ENCODE results near the gene DBNDD2.

DBNDD2 gene

DNA sequence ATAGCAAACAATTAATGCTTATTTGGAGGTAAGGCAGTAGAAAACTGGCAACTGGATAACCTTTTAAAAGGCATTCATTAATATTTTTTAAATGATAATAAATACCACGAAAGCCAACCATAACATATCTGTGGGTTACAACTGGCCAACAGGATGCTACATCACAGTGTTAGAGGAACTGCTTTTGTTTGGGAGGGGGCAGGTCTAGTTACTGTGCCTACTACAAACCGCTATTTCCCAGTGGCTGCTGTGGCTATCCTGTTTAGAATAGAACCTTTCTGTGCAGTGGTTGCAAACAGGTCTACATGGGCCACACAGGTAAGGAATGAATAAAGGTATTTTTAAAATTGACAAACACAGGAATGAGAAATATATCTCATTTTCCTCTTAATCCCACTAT, 8.8 kb downstream of the DBNDD2 start:
- no peak for DNase-seq (ENCODE audit: low read depth)

DNA sequence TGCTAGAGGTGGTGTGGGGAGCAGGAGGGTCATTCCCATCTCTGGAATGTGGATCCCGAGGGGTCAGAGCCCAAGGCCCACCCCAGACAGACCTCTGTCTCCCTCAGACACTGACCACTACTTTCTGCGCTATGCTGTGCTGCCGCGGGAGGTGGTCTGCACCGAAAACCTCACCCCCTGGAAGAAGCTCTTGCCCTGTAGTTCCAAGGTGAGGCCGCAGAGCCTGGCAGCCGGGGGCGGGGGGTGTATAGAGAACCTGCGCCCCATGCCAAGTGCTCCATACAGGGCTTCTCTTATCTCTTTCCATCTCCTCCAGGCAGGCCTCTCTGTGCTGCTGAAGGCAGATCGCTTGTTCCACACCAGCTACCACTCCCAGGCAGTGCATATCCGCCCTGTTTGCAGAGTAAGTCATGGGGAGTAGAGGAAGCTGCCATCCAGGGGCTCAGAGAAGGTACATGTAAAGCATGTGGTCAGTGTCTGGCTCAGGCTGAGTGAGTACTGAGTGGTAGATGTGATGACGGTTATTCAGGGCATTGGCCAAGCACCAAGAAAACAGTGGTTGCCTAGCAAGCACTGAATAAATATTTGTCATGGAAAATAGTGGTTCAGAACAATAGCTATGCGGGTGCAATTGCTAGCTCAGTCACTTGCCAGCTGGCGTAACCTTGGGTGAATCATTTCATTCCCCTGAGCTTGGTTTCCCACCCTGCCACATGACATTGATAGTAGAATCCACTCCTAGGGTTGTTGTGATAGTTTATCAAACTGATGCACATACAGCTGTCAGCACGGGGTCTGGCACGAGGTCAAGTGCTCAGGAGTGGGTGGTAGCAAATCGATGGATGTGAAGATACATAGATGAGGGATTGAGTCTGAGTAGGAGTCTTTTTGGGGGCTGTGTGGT, 11.4 kb downstream of the DBNDD2 start:
- DNase-seq (ENCODE audit: low read depth), result no peak

DNA sequence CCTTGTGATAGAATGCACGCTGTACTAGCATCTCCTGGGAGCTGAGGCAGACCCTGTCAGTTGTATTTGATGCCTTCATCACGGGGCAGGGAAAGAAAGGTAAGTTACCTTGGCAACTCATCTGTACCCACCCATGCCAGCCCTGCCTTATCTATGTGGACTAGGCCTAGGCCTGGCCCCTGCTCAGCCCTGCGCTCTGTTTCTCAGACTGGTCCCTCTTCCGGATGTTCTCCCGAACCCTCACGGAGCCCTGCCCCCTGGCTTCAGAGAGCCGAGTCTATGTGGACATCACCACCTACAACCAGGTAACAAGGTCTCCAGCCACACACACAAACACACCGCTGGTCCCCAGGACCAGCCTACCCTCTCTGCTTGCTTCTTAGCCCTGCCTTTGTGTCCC, 12.0 kb downstream of the DBNDD2 start:
- DNase-seq (ENCODE audit: low read depth), result no peak

DNA sequence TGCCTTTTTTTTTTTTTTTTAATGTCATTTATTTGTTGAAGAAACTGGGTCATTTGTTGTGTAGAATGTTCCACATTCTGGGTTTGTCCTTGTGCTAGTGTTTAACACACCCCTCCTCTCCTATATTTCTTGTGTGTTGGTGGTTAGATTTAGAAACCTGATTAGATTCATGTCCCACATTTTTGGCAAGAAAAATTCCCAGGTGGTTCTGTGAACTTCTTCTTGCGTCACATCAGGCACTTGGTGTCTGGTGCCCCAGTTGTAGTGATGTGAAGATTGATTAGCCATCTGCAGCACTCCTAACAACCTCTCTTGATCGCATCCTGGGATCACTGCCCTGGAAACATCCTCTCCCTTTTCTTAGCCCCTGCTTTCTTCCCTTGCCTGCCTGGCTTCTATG, 15.6 kb downstream of the DBNDD2 start:
- no peak for DNase-seq (ENCODE audit: low read depth)

DNA sequence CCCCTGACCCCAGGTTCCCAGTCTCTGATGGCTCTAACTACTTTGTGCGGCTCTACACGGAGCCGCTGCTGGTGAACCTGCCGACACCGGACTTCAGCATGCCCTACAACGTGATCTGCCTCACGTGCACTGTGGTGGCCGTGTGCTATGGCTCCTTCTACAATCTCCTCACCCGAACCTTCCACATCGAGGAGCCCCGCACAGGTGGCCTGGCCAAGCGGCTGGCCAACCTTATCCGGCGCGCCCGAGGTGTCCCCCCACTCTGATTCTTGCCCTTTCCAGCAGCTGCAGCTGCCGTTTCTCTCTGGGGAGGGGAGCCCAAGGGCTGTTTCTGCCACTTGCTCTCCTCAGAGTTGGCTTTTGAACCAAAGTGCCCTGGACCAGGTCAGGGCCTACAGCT, 17.5 kb downstream of the DBNDD2 start:
- no peak for DNase-seq (ENCODE audit: low read depth)

DNA sequence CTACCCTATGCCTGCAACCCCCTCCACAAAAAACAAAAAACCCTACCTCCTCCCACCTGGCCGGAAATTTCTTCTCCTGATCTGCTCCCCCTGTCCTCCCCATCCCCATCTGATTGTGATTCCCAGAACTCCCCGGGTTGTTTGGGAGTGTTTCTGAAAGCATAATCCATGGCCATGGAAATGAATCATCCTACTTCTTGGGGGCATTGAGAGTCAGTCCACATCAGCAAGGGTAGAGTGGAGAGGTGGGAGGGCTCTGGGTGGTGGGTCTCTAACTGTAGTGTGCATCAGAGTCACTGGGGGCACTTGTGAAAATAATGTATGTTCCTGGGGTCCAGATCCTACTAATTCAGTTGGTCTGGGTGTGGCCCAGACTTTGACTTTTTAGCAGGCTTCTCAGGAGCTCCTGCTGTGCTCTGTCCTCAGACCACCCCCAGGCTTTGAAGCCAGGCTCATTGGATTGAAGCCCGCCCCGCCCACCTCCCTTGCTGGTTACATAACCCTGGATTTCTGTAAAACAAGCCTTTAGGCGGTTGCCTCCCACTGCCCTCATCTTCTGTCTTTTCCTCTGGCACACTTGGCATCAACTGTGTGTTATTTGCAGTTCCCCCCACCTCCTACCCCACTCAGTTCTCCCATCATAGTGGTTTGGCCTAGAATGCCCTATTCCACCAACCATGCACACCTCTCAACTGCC, 18.4 kb downstream of the DBNDD2 start:
- no peak for DNase-seq (ENCODE audit: low read depth)

DNA sequence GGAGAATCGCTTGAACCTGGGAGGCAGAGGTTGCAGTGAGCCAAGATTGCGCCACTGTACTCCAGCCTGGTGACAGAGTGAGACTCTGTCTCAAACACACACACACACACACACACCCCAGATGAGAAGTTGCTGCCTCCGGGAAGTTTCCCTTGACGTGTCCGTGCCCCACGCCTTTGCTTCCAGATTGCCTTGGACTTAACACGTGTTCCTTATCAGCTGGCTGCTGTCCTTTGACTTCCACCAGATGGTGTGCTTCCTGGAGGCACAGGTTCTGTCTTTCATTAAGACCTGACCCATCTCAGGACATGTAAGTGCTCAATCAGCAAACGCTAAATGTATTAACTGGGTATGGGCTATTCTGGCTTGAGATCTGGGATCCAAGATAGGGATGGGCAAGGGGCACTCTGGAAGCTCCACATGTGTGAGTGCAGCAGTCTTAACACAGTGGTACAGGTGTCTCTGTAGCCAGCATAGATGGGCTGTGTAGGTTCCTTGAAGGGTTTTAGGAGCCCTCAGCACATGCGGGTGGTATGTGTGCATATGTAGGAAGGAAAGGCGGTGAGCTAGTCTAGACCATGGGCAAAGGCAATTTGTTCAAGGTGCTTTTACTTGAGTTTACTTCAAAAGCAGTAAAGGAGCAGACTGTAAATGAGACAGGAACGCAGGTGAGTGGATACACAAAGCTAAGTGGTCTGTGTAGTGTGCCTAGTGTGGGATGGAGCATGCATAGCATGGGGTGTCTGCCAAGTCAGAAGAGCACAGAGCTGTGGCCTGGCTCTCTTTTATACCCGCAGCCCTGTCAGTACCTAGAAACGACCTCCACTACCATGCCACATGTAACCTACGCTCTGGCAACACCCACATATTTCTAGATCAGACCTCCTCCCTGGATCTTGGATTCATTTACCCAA, 19.4 kb downstream of the DBNDD2 start:
- no peak for DNase-seq (ENCODE audit: low read depth)

DNA sequence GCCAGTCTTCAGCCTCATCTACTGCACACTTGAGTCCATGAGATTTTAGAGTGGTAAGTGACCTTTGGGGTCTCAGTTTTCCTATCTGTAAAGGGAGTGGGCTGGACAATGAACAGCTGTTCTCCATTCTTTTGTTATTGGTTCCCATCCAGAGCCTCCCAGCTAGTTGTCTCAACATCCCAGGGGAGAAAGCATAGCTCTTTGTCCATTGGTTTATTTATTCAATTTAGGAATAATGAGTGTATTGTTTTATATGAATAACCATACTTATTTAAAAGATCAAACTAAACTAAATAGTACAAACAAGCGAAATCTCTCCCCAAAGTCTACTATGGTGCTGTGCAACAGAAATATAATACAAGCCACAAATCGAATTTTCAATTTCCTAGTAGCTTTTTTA, 21.5 kb downstream of the DBNDD2 start:
- no peak for DNase-seq (ENCODE audit: low read depth)

DNA sequence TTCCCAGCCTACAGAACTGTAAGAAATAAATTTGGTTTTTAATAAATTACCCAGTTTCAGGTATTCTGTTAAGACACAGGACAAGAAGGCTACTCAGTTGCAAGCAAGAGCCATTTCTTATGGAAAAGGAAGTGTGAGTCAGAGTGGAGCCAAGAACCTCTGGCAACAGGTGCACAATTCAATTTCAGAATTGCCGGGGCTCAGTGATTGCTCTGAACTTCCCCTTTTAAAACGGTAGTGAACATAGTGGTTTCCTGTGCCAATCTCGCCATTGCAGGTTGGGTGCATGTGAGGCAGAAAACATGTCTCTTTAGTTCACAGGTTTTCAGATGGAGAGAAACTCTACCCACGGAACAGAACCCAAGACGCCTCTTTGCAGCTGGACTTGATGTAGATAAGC, 24.2 kb downstream of the DBNDD2 start:
- no peak for DNase-seq (ENCODE audit: low read depth)

DNA sequence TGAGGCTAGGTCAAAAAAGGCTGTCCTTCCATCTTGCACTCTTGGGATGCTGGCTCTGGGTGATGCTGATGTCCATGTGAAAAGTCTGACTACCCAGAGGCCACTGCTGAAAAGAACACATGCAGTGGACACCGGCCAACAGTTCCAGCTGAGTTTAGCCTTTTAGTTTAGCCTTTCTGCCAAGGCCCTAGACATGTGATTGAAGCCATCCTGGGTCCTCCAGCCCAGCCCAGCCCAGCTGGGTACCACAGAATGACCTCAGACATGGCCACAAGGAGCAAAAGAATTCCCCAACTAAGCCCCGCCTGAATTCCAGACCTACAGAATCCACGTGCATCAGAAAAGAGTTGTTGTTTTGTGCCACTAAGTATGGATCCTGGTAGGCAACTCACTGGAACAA, 25.2 kb downstream of the DBNDD2 start:
- no peak for DNase-seq (ENCODE audit: low read depth)

DNA sequence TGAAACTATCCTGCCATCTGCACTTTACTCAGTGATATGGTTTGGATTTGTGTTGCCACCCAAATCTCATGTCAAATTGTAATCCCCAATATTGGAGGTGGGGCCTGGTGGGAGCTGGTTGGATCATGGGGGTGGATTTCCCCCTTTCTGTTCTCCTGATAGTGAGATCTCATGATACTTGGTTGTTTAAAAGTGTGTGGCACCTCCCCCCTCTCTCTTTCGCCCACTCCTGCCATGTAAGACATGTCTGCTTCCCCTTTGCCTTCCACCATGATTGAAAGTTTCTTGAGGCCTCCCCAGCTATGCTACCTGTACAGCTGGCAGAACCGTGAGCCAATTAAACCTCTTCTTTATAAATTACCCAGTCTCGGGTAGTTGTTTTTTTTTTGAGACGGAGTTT, 25.9 kb downstream of the DBNDD2 start:
- DNase-seq (ENCODE audit: low read depth), result no peak

DNA sequence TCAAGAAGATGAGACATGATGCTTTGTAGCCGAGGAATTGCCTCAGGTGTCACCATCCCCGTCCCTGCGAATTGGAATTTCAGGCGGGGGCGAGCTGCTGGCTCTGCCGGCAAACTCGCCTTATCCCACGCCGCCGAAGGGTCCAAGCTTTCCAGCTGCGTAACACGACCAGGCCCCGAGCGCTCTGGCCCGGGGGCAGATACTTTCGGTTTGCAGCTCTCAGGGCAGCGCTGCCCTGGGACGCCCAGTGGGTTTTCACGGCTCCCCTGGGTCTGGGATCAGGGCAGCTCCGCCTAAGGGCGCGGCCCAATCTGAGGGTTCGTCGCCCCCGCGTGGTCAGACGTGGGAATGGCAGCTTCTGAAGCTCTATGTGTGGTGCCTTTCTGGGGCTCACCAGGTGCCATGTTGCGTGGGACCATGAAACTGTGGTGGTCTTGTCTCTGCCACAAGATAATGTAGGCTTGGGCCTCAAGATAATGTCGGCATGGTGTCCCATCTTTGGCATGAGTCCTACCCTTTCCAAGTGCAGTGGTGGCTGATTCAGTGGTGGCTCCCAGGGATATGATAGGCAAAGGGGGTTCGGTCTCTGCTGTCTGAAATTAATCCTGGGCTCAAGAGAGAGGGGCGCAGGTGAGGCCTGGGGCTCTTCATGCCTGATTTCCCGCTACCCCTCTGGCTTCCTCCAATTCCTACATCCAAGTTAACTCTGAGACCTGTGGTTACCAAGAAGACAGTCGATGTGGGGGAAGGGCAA, 28.8 kb downstream of the DBNDD2 start:
- DNase-seq (ENCODE audit: low read depth), result peak; percentile 62

DNA sequence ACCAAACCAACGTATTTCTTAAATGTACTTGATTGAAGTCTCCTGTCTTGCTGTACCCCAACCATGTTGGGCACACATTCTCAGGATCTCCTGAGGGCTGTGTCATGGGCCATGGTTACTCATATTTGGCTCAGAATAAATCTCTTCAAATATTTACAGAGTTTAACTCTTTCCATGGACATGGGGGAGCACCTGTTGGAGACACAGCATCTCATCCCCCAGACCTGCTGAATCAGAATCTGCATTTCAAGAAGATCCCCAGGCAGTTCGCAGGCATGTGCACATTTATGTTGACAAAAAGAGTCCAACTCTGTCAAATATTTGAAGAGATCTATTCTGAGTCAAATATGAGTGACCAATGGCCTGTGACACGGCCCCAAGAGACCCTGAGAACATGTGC, 32.3 kb downstream of the DBNDD2 start:
- no peak for DNase-seq (ENCODE audit: low read depth)

DNA sequence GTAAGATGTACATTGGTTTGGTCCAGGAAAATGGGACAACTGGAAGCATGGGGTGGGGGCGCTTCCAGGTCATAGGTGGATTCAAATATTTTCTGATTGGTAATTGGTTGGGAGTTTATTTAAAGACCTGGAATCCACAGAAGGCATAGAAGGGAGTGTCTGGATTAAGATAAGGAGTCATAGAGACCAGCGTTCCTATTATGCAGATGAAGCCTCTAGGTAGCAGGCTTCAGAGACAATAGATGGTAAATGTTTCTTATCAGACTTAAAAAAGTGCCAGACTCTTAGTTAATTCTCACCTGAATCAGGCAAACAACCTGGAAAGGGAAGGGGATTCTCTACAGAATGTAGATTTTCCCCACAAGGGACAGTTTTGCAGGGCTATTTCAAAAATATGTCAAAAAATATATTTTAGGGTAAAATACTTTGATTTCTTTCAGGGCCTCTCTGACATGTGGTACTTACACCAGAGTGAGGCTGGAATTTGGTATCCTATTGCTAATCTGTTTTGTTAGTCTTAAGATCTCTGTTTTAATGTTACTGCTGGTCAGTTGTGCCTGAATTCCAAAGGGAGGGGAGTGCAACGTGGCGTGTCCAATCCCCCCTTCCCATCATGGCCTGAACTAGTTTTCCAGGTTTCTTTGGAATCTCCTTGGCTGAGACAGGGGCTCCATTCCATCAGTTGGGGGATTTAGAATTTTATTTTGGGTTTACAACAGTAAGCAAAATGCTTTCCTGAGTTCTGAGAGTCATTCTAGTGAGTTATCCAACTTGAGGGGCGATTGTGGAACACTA, 33.0 kb downstream of the DBNDD2 start:
- DNase-seq (ENCODE audit: low read depth), result no peak

DNA sequence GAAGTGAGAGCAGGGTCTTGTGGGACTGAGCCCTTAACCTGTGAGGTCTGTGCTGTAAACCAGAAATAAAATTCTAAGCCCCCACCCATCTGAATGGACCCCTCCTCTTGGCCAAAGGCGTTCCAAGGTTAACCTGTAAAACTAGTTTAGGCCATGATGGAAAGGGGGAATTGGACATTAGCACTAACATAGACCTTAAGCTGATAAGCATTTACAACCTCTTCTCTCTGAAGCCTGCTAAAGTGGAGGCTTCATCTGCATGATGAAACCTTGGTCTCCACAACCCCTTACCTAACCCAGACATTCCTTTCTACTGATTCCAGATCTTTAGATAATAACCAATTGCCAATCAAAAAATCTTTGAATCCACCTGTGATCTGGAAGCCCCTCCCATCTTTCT, 33.7 kb downstream of the DBNDD2 start:
- DNase-seq (ENCODE audit: low read depth), result no peak

DNA sequence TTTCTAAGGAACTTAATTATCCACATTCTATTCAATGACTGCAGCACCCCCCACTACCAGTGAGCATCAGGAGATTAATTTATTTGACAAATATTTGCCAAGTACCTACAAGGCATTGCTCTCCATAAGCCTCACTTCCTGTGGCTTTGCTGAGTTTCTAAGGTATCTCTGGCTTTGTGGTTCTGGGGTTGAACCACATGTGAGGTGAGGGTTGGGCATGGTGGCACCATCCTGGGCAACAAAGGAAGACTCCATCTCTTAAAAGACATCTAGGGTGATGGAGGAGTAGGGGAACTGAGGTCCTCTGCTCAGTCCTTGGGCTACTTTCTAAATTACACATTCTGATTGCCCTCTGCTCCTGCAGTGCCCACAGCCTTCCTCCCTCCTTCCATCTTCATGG, 36.0 kb downstream of the DBNDD2 start:
- peak; percentile 14 for DNase-seq (ENCODE audit: low read depth)

DNA sequence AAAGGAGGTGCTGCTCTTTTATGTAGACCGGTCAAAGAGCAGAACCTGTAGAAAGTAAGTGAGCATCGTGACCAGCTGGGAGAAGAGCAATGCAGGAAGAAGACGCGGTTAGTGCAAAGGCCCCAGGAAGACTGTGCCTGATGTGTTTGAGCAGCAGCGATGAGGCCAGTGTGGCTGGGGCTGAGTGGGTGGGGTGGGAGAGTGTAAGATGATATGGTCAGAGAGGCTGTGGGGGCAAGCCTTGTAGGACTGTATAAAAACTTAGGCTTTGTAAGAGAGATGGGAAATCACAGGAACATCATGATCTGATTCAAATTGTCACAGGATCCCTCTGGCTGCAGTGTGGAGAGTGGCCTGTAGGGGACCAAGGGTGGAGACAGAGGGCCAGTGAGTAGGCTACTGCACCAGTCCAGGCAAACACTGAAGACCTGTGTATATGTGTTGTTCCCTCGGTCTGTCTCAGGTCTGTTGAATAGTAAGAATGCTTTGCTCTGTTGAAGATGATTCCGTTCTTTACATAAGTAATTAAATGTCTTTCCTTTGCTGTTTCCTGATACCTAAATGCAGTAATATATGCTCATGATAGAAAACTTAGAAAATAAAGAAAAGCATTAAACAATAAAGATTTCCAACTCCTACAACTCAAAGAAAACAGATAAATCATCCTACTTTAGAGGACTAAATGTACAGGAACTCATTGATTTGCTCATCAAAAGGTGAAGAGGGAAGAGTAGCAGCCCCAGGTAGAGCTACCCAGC, 37.9 kb downstream of the DBNDD2 start:
- no peak for DNase-seq (ENCODE audit: low read depth)

DNA sequence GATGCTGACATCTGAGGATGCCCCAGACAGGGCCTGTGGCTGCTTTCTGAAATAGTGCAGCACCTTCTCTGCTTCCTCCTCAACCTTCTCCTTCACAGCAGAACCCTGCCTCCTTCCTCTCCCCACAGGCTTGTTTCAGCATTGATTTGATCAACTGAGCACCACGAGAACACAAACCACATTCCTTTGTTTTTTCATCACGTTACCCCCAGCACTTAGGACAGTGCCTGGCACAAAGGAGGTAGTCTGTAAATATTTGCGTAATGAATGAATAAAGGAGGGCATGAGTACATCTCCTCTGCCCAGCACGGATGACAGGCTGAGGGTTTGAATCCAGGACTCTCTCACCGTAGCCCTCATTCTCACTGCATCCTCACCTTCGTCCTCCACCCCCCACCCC, 40.2 kb downstream of the DBNDD2 start:
- no peak for DNase-seq (ENCODE audit: low read depth)

DNA sequence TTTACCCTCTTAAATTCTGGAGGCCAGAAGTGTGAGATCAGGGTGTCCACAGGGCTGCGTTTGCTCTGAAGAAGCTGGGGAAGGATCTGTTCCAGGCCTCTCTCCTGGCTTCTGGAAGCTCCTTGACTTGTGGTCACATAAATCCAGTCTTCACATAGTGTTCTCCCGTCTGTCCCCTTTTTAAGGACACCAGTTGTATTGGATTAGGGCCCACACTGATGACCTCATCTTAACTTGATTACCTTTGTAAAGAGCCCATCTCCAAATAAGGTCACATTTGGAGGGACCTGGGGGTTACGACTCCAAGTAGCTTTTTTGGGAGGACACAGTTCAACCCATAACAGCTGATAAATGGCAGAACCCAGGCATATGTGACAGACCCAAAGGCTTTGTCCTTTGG, 41.4 kb downstream of the DBNDD2 start:
- no peak for DNase-seq (ENCODE audit: low read depth)

DNA sequence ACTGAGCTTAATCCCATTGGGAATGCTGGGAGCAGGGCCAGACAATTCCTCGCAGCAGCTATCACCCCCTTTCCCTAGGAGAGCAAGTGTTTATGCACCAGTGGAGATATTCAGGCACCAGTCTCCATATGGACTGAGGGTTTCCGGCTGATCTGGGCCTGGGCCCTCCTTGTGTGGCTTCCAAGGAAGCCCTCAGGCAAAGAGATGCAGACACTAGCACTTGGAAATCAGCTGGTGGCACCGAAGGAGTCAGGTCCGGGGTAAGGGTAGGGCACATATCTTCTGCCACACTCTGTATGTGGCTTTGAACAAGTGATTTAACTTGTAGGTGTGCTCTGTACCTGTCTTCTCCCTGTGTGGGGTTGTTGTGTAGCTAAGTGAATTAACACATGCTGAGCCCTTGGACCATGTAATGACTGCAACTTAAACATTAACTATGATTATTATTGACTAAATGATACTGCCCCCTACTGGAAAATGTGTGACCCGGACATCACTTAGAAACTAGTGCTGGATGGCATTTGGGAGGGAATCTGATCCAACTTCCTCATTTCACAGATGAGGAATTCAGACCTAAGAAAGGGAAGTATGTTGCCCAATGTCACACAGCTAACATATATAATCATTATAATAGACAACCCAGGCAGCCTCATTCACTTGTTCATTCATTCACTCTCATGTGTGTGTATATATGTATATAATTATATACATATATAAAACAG, 42.2 kb downstream of the DBNDD2 start:
- DNase-seq (ENCODE audit: low read depth), result no peak
